ENCODE results near the gene LKAAEAR1.

DNA sequence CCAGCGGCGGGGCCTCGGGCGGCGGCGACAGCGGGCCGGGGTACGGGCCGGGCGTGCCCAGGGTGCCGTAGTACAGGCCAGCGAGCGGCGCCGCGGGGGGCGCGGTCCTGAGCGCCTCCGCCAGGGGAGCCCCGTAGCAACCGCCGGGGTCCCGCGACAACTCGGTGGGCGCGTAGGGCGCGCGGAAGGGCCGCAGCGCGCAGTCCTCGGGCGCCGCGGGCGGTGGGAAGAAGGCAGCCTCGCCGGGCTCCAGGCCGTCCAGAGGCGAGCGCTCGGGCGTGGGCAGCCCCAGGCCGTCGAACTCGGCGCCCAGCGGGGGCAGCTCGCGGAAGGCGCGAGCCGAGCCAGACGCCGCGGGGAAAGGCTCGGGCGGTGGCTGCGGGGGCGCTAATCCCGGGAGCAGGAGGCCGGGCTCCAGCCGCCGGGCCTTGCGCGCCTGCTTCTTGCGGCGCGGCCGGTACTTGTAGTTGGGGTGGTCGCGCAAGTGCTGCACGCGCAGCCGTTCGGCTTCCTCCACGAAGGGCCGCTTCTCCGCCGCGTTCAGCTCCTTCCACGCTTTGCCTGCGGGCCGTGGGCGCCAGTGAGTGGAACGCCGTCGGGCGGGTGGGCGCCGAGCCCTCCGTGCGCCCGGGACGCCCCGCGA, 35.7 kb downstream of the LKAAEAR1 start:
- TF ChIP-seq, protein P1, sequence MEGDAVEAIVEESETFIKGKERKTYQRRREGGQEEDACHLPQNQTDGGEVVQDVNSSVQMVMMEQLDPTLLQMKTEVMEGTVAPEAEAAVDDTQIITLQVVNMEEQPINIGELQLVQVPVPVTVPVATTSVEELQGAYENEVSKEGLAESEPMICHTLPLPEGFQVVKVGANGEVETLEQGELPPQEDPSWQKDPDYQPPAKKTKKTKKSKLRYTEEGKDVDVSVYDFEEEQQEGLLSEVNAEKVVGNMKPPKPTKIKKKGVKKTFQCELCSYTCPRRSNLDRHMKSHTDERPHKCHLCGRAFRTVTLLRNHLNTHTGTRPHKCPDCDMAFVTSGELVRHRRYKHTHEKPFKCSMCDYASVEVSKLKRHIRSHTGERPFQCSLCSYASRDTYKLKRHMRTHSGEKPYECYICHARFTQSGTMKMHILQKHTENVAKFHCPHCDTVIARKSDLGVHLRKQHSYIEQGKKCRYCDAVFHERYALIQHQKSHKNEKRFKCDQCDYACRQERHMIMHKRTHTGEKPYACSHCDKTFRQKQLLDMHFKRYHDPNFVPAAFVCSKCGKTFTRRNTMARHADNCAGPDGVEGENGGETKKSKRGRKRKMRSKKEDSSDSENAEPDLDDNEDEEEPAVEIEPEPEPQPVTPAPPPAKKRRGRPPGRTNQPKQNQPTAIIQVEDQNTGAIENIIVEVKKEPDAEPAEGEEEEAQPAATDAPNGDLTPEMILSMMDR (IDR thresholded peaks at IDR 0.05) = no peak
- TF ChIP-seq POLR2A (IDR thresholded peaks at IDR 0.05) = no peak
- no peak for TF ChIP-seq POLR2AphosphoS5 (IDR thresholded peaks at IDR 0.05)
